Measurements from ENCODE around the gene DNAH3.

The DNAH3 gene

DNA sequence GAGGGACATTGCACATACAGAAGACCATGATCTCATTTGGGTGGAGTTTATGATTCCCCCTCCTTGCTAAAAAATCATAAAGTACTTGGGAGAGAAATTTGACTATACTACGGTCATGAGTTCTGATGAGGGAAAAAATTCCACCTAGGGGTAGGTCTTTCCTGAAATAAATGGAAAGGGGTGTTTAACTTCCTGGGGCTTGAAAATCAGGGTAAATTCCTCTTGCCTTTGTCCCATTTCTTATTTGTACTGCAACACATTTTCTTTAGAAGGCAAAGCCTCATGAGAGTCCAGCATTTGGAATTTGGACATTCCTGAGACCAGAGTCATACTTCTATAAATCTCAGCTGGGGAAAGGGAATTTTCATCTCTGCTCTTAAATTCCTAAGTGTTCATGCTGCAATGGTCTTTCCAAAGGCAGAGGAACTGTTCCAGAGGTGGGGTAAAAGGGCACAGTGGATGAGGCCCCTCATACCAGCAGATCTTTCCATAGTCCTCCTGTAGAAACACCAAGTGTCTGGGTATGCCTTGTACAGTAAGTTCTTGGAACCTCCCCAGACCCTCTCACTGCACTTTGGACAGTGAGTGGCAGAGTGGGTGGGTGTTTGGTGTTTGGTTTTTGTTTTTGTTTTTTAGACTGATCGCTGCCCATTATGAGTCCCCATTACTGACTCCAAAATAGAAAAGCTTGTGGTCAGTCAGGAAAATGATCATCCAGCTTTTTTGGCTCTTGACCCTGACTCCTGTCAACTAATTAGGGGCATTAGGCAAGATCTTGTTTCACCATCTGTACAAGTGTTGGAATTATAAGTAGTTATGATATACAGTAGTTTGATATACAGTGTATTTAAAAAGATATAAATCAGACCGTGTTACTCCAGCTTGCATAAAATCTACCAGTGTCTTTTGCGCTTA lies 244.0 kb downstream of the DNAH3 start:
- no peak for TF ChIP-seq CTCF (IDR thresholded peaks at IDR 0.05; ENCODE audit: low read depth, low read length, missing control alignments)
- DNase-seq (ENCODE audit: extremely low read depth, low read depth) = peak; percentile 84
- H3K4me3 ChIP-seq (replicated peaks; ENCODE audit: low read depth, low read length) = peak overlapping the region; percentile 4; the same call in 1 of the 2 replicates

- H3K4me3 ChIP-seq (replicated peaks; ENCODE audit: low read depth, low read length) = no peak overlapping the region; the same call in 1 of the 2 replicates
- DNase-seq (ENCODE audit: extremely low read depth, low read depth) = no peak
- TF ChIP-seq CTCF (IDR thresholded peaks at IDR 0.05; ENCODE audit: low read depth, low read length, missing control alignments) = no peak
These were observed 245.1 kb downstream of the DNAH3 start for GRCh38 chr16:20905576-20905975.

DNA sequence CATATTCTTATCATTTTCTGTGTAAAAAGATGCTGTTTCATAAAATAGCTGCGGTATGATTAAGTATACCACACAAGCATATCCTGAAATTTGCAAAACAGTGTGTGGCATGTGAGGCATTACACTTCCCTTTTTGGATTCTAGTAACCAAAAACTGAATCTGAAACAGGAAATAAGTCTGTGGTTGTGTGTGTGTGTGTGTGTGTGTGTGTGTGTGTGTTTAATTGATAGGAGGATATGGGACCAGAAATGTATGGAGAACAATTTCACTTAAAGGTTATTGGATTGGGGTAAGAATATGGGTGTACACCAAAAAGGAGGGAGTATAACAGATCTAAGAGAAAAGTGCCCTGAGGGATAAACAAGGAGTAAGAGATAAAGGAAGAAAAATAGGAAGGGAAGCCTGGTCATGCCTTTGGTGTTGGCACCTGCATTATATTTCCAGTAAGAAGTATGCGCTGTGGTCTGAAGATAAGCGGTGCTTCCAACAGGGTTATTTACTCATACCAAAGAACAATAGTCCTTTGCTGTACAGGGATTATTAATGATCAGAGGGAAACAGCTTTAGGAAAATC lies 246.1 kb downstream of the DNAH3 start:
- DNase-seq (ENCODE audit: extremely low read depth, low read depth) = no peak
- TF ChIP-seq CTCF (IDR thresholded peaks at IDR 0.05; ENCODE audit: low read depth, low read length, missing control alignments) = no peak
- no peak overlapping the region for H3K4me3 ChIP-seq (replicated peaks; ENCODE audit: low read depth, low read length)

- no peak for DNase-seq (ENCODE audit: extremely low read depth, low read depth)
- no peak overlapping the region for H3K4me3 ChIP-seq (replicated peaks; ENCODE audit: low read depth, low read length)
- TF ChIP-seq CTCF (IDR thresholded peaks at IDR 0.05; ENCODE audit: low read depth, low read length, missing control alignments) = no peak
These were observed 246.6 kb downstream of the DNAH3 start for GRCh38 chr16:20903899-20904506.

GRCh38 chr16:20903116-20903898 lies 247.3 kb downstream of the DNAH3 start:
- H3K4me3 ChIP-seq (replicated peaks; ENCODE audit: low read depth, low read length) = no peak overlapping the region
- DNase-seq (ENCODE audit: extremely low read depth, low read depth) = no peak
- TF ChIP-seq CTCF (IDR thresholded peaks at IDR 0.05; ENCODE audit: low read depth, low read length, missing control alignments) = no peak

DNA sequence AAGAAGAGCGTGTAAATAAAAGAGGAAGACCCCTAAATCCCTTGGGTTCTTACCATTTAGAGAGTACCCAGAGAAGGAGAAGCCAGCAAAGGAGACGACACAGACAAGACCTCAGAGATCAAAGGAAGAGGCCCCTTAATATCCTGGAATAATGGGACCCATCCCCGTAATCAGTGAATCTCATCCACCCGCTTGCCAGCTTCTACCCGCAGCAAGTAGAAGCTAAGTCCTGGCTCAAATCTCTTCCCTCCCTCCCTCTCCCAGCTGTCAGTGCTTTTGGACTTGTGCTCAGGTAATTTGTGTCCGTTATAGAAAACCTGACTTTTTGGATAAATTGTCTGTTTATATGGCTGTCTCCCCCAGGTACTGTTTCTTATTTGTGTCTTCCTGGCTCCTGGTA lies 248.2 kb downstream of the DNAH3 start:
- peak overlapping the region; percentile 94 for H3K4me3 ChIP-seq (replicated peaks; ENCODE audit: low read depth, low read length)
- no peak for DNase-seq (ENCODE audit: extremely low read depth, low read depth)
- TF ChIP-seq CTCF (IDR thresholded peaks at IDR 0.05; ENCODE audit: low read depth, low read length, missing control alignments) = no peak

Measured in HFF-Myc (cell line).